Heart right ventricle (tissue), 16 donors: ENCODE results near the gene RIN1. TPM values are rescaled to one million over a fixed set of nuclear protein-coding genes. Genes with fewer than 3 reads are reported as not detected.

ENCODE experiments used
- ATAC-seq, 8 donors: fragments of 200-7000 bp; cut with Tn5 transposase; one replicate each; pipeline ENCODE4 v1.9.1; 2020; ENCODE audit warnings: mild to moderate bottlenecking in 8 of 8, moderate library complexity in 8 of 8, moderate number of reproducible peaks in 1 of 8
- DNase-seq, 2 donors: peaks; one replicate each; pipeline ENCODE4 v3.0.0-alpha.2; 2020
- H3K27ac ChIP-seq, 10 donors: fragments of 200-600 bp; sonication (generic) in 2 of 10; one replicate each; pipeline versions ENCODE4 v1.5.0 to v1.8.0; 2020 to 2022; ENCODE audit warnings: mild to moderate bottlenecking in 3 of 10
- H3K27me3 ChIP-seq, 7 donors: fragments of 200-600 bp; one replicate each; pipeline ENCODE4 v1.8.0; 2021 to 2022; ENCODE audit warnings: mild to moderate bottlenecking in 2 of 7
- H3K36me3 ChIP-seq, 9 donors: fragments of 200-600 bp; sonication (generic) in 1 of 9; one replicate each; pipeline versions ENCODE4 v1.5.0 to v1.8.0; 2020 to 2022; ENCODE audit warnings: mild to moderate bottlenecking in 2 of 9
- H3K4me1 ChIP-seq, 9 donors: fragments of 200-600 bp; sonication (generic) in 1 of 9; one replicate each; pipeline versions ENCODE4 v1.5.0 to v1.8.0; 2020 to 2022; ENCODE audit warnings: mild to moderate bottlenecking in 4 of 9
- H3K4me3 ChIP-seq, 10 donors: fragments of 200-600 bp; sonication (generic) in 2 of 10; one replicate each; pipeline versions ENCODE4 v1.5.0 to v1.8.0; 2020 to 2022; ENCODE audit warnings: mild to moderate bottlenecking in 7 of 10, moderate library complexity in 2 of 10
- H3K9me3 ChIP-seq, 11 donors: fragments of 200-600 bp in 10 of 11; sonication (generic) in 2 of 11; one replicate each; pipeline versions ENCODE4 v1.5.0 to v1.8.0; 2013 to 2022; ENCODE audit warnings: mild to moderate bottlenecking in 2 of 11, control low read depth in 1 of 11, moderate library complexity in 1 of 11
- CTCF ChIP-seq, 9 donors: fragments of 200-600 bp; sonication (generic) in 2 of 9; IDR thresholded peaks; one replicate each; pipeline versions ENCODE4 v1.5.0 to v1.8.0; 2021 to 2022; ENCODE audit warnings: antibody characterized with exemption in 9 of 9, mild to moderate bottlenecking in 5 of 9, moderate library complexity in 1 of 9
- WGBS, 2 donors: extraction: QIAGEN DNeasy Blood & Tissue Kit; methylation state at CpG; one replicate each; pipeline ENCODE4 v1.1.7; 2013; ENCODE audit warnings: inconsistent platforms in 1 of 2; 5-methylcytosine and 5-hydroxymethylcytosine counted together
- intact Hi-C, 10 donors: fragments of 100-400 bp; cut with DNase I; formaldehyde crosslinking; loops; one replicate each; pipeline versions ENCODE4 v1.11.1 to v1.14.2; 2022
- polyA plus RNA-seq, 2 donors: library from polyadenylated mRNA; stranded (reverse); fragments of 200-250 nt; gene quantifications; one replicate each; pipeline ENCODE4 v1.2.3, GENCODE V29; 2013
- total RNA-seq, 10 donors: library from RNA; stranded (reverse); fragmentation: NEBNext Ultra II Directional in 3 of 10; extraction: Animal tissue kit (Norgen Biotek cat#: 25700) in 3 of 10; gene quantifications; one replicate each; pipeline versions ENCODE4 v1.2.1 to v1.2.4, GENCODE V29; 2021 to 2023
- donor health status: Arrhythmogenic right ventricular cardiomyopathy.
- donor health status: ischemic (EF 13 %, LVEDD 7.1; RV severe dilation, severe dysfunction).
- donor health status: healthy with polysubstance abuse.
- donor health status: DM: no; HTN: yes; CAD: no.
- donor health status: DM: no; HTN: no; CAD: no.
- donor health status: ischemic (EF 25% LVEDD 6.9; RV normal size, moderate dysfunction).
- donor health status: ischemic (EF 25% LVEDD 5.7; RV mildly dilated, moderate dysfunction).
- donor health status: healthy.
- donor health status: DM: yes; HTN: yes; CAD: no.
- donor health status: Ischemic cardiomyopathy.
- donor health status: ischemic (EF 35%, LVEDD 5.7; RV mildly dilated, moderate dysfunction).
- donor health status: nonischemic (EF 11% LVEDD 7.7; RV severe dilation, severe dysfunction).
- donor health status: DM: yes; HTN: yes; CAD: no.
- donor health status: PGD.
- donor health status: ischemic (EF 29% LVEDD 5.4; RV normal size, mild dysfunction).
- donor health status: nonischemic (EF 23%, LVEDD 6.1; RV moderate dilation, normal function).

The RIN1 gene
- total and polyA plus RNA-seq, 12 donors = 0.81 to 10.8 (median 1.9) TPM

DNA sequence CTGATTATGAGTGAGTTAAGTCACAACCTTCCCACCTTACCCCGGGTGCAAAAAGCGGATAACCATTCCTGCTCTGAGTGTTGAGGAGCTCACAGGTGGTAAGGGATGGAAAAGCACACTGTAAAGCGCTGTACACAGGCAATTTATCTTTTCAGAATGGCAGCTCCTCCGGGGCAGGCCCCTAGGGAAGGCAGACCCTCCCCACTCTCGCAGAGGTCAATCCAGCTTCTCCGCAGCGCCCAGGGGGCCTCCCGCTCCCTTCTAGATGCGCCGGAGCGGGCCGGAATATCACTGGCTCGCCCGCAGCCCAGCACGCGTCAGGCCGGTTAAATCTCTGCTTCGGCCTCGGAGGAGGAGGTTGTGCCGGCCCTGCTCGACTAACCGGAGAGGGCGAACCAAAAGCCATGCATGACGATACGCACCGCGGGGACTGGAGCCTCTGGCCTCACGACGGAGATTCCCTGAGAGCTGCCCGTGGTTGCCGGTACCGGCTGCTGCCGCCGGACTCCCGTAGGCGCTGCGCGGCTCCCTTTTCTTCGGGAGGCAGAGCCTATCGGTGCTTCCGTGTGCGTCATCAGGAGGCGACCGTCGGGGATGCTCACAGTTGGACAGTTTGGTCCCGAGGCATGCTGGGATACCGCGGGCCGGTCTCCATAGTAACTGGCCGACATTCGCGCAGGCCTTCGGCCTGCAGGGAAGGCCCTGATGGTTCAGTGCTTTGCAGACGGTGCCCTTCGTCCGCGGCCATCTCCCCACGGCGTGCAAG is 8.5 kb upstream of the RIN1 start, which contains the start of gene BRMS1:
TSS of gene BRMS1 (minus strand) at position 555 of the 766 bp plus-strand sequence. CDS start 2,870 bp downstream, outside the sequence.
- 0% methylated on average over 59 of the region's 59 CpGs for WGBS, 2 donors
- H3K27ac ChIP-seq = peak within 1 kb of the TSS in 9 of 10 donors; percentile 61 to 88 (median 84)
- DNase-seq = peak; percentile 98 to 99
- TF ChIP-seq CTCF (IDR thresholded peaks at IDR 0.05) = peak in 4 of 9 donors; percentile 14 to 33 (median 20)
- H3K27me3 ChIP-seq = peaks cover 0 to 5% (median 0%) of the 10 kb centered on the region in 7 donors
- H3K4me1 ChIP-seq = peaks cover 16 to 48% (median 39%) of the 10 kb centered on the region in 9 donors
- H3K36me3 ChIP-seq = peaks cover 2 to 35% (median 20%) of the 10 kb centered on the region in 9 donors
- peak; percentile 84 to 96 (median 92) for ATAC-seq
- intact Hi-C loops = loop anchor here in 4 of 10 donors (5.0 kb wide), 3 partner anchors 32 to 43 kb away; no protein-coding TSS in a partner anchor
- peak within 1 kb of the TSS; percentile 81 to 100 (median 94) for H3K4me3 ChIP-seq
- no peaks in the 10 kb centered on the region for H3K9me3 ChIP-seq

- Histone ChIP-seq H3K27ac (no peak overlapping the region), H3K4me1 (peaks cover 16 to 42% (median 38%) of the 10 kb centered on the region in 9 donors), H3K36me3 (peaks cover 2 to 50% (median 31%) of the 10 kb centered on the region in 9 donors), H3K9me3 (no peaks in the 10 kb centered on the region), H3K27me3 (peaks cover 0 to 5% (median 0%) of the 10 kb centered on the region in 7 donors), H3K4me3 (no peak overlapping the region)
- DNase-seq (no peak), ATAC-seq (no peak)
- WGBS, 2 donors = 91 to 93% methylated on average over 8 of the region's 8 CpGs
- TF ChIP-seq CTCF (IDR thresholded peaks at IDR 0.05) = no peak
- intact Hi-C loops = loop anchor here in 1 of 10 donors (5.0 kb wide), 1 partner anchor 36 kb away; no protein-coding TSS in a partner anchor
Measured at GRCh38 chr11:66343176-66343575, 6.9 kb upstream of the RIN1 start.

DNA sequence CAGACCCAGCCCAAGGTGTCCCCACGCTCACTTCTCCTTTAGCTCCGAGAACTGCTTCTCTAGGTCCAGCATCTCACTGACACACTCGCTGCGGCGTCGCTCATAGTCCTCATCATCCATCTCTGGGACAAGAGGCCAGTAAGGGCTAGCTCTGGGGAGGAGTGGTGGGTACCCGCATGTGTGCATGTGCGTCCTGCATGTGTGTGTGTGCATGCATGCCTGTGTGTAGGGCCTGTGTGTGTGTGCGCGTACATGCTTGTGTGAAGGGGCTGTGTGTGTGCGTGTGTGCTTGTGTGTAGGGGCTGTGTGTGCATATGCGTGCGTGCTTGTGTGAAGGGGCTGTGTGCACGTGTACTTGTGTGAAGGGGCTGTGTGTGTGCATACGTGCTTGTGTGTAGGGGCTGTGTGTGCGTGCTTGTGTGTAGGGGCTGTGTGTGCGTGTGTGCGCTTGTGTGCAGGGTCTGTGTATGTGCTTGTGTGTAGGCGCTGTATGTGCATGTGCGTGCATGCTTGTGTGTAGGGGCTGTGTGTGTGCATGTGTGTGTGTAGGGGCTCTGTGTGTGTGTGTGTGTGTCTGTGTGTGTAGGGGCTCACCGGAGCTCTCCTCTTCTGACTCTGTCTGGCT is 5.4 kb upstream of the RIN1 start:
- DNase-seq (no peak), ATAC-seq (no peak)
- Histone ChIP-seq H3K27ac (no peak overlapping the region), H3K27me3 (no peaks in the 10 kb centered on the region), H3K36me3 (peaks cover 2 to 63% (median 31%) of the 10 kb centered on the region in 9 donors), H3K4me3 (no peak overlapping the region), H3K9me3 (no peaks in the 10 kb centered on the region), H3K4me1 (peaks cover 15 to 41% (median 35%) of the 10 kb centered on the region in 9 donors)
- TF ChIP-seq CTCF (IDR thresholded peaks at IDR 0.05) = no peak
- intact Hi-C loops = loop anchor here in 1 of 10 donors (5.0 kb wide), 1 partner anchor 34 kb away; no protein-coding TSS in a partner anchor
- WGBS, 2 donors = 94 to 95% methylated on average over 21 of the region's 21 CpGs
